MM.1S (cell line): ENCODE results near the gene MPRIP.

Experiments used
- EZH2 ChIP-seq: fragments of 300-600 bp; sonication (generic); optimal IDR thresholded peaks from 2 replicates; pipeline ENCODE3; 2017; ENCODE audit warnings: low read depth, mild to moderate bottlenecking, antibody characterized with exemption, low read length, mixed read lengths
- EZH2phosphoT487 ChIP-seq: fragments of 300-600 bp; sonication (generic); IDR thresholded peaks from 2 replicates; pipeline ENCODE4 v1.6.1; 2018; ENCODE audit warnings: antibody characterized with exemption, low read length
- TF ChIP-seq, protein P1 (sequence below): fragments of 300-600 bp; sonication (generic); IDR thresholded peaks from 2 replicates; pipeline ENCODE4 v1.5.1; 2016; ENCODE audit warnings: antibody characterized with exemption, low read length, mixed read lengths

DNA sequence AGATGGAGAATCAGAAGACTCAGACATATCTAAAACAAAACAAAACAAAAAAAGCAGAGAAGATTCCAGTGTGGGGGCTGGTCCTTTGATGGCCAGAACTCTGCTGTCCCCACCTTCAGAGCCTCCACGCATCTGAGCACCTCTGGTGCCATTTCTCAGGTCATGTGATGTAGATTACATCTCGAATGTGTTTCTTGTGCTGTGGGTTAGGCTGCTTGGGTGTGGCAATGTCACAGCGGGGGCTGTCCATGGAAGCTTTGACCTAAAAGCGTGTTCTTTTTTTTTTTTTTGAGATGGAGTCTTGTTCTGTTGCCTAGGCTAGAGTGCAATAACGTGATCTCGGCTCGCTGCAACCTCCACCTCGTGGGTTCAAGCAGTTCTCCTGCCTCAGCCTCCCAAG is 112.7 kb downstream of the MPRIP start:
- TF ChIP-seq, protein P1, sequence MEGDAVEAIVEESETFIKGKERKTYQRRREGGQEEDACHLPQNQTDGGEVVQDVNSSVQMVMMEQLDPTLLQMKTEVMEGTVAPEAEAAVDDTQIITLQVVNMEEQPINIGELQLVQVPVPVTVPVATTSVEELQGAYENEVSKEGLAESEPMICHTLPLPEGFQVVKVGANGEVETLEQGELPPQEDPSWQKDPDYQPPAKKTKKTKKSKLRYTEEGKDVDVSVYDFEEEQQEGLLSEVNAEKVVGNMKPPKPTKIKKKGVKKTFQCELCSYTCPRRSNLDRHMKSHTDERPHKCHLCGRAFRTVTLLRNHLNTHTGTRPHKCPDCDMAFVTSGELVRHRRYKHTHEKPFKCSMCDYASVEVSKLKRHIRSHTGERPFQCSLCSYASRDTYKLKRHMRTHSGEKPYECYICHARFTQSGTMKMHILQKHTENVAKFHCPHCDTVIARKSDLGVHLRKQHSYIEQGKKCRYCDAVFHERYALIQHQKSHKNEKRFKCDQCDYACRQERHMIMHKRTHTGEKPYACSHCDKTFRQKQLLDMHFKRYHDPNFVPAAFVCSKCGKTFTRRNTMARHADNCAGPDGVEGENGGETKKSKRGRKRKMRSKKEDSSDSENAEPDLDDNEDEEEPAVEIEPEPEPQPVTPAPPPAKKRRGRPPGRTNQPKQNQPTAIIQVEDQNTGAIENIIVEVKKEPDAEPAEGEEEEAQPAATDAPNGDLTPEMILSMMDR = no peak
- TF ChIP-seq EZH2phosphoT487 (no peak), EZH2 (no peak)
